SU-DHL-6 (cell line): ENCODE results near the gene SRI.
"Not testable (repeated sequence)": the region's sequence is repeated elsewhere in the genome, so short reads cannot be mapped to it uniquely, and the experiment has no call there.

Source experiments
- H2AFZ ChIP-seq: fragments of 200-600 bp; sonication (generic); 2 replicates; pipeline ENCODE4 v1.6.1; 2014; ENCODE audit warnings: low read depth, mild to moderate bottlenecking, moderate library complexity, mixed read lengths, antibody characterized with exemption, low read length; ENCODE audit not compliant: severe bottlenecking
- H3F3A ChIP-seq: fragments of 200-600 bp; shearing (Covaris generic); 2 replicates; pipeline ENCODE4 v1.6.0; 2016; ENCODE audit warnings: antibody characterized with exemption, mild to moderate bottlenecking; ENCODE audit not compliant: insufficient read depth
- H3K27ac ChIP-seq: fragments of 200-600 bp; sonication (generic); 2 replicates; pipeline ENCODE4 v1.5.1; 2016; ENCODE audit warnings: low read depth, mild to moderate bottlenecking, low read length, moderate library complexity, mixed read lengths
- H3K27me3 ChIP-seq: fragments of 200-600 bp; sonication (generic), shearing (Covaris generic); 2 replicates; pipeline ENCODE4 v1.6.0; 2014; ENCODE audit warnings: mild to moderate bottlenecking, low read length
- H3K36me3 ChIP-seq: fragments of 200-600 bp; sonication (generic); 2 replicates; pipeline ENCODE4 v1.6.1; 2014; ENCODE audit warnings: mild to moderate bottlenecking, low read length, mixed read lengths
- H3K4me2 ChIP-seq: fragments of 300-600, 200-600 bp; shearing (Covaris generic), sonication (generic); 2 replicates; pipeline ENCODE4 v1.6.0; 2014; ENCODE audit warnings: low read length, low read depth, mild to moderate bottlenecking; ENCODE audit not compliant: poor library complexity, severe bottlenecking
- H3K4me3 ChIP-seq: fragments of 200-600 bp; sonication (generic); 2 replicates; pipeline ENCODE4 v1.5.1; 2014; ENCODE audit warnings: antibody characterized with exemption, low read length, mild to moderate bottlenecking, mixed read lengths; ENCODE audit not compliant: insufficient read depth, poor library complexity, severe bottlenecking
- H3K79me2 ChIP-seq: fragments of 200-600 bp; sonication (generic); 2 replicates; pipeline ENCODE4 v1.6.1; 2014; ENCODE audit warnings: mild to moderate bottlenecking, low read length, moderate library complexity; ENCODE audit not compliant: insufficient read depth
- H3K9ac ChIP-seq: fragments of 200-600 bp; sonication (generic); 2 replicates; pipeline ENCODE4 v1.7.0; 2014; ENCODE audit warnings: mild to moderate bottlenecking, low read length
- H3K9me2 ChIP-seq: fragments of 200-600 bp; sonication (generic); replicated peaks from 2 replicates; pipeline ENCODE4 v1.6.1; 2014; ENCODE audit warnings: low read length; ENCODE audit not compliant: insufficient read depth
- H3K9me3 ChIP-seq: fragments of 200-600 bp; sonication (generic); 2 replicates; pipeline ENCODE4 v1.6.1; 2014; ENCODE audit warnings: low read length, mixed read lengths; ENCODE audit not compliant: insufficient read depth
- H4K20me1 ChIP-seq: fragments of 200-600 bp; sonication (generic); 2 replicates; pipeline ENCODE4 v1.6.1; 2014; ENCODE audit warnings: low read depth, mild to moderate bottlenecking, antibody characterized with exemption, low read length, moderate library complexity, mixed read lengths
- CTCF ChIP-seq: fragments of 200-600 bp; sonication (generic); IDR thresholded peaks from one replicate; pipeline ENCODE4 v1.5.1; 2017; ENCODE audit warnings: antibody characterized with exemption, mild to moderate bottlenecking, low read length, moderate library complexity; ENCODE audit not compliant: insufficient read depth, poor library complexity, severe bottlenecking
- EZH2phosphoT487 ChIP-seq: fragments of 200-600 bp; sonication (generic), shearing (Covaris generic); conservative IDR thresholded peaks from 2 replicates; pipeline ENCODE4 v1.6.1; 2018; ENCODE audit warnings: mild to moderate bottlenecking, antibody characterized with exemption, low read length, moderate library complexity, mixed read lengths

Gene SRI

GRCh38 chr7:88260719-88261118 is 40.9 kb upstream of the SRI start:
- H3K9ac ChIP-seq: no peak overlapping the region
- H3K27ac ChIP-seq: no peak overlapping the region
- H2AFZ ChIP-seq: no peak overlapping the region
- no peaks in the 10 kb centered on the region for H3K9me2 ChIP-seq
- no peaks in the 10 kb centered on the region for H3K27me3 ChIP-seq
- H3K36me3 ChIP-seq: no peaks in the 10 kb centered on the region
- H3F3A ChIP-seq: no peaks in the 10 kb centered on the region
- TF ChIP-seq EZH2phosphoT487 (no peak), CTCF (no peak)
- no peak overlapping the region for H3K4me3 ChIP-seq
- no peak overlapping the region for H3K4me2 ChIP-seq
- no peaks in the 10 kb centered on the region for H4K20me1 ChIP-seq
- H3K9me3 ChIP-seq: no peaks in the 10 kb centered on the region
- H3K79me2 ChIP-seq: no peaks in the 10 kb centered on the region

GRCh38 chr7:88259656-88260380 is 40.0 kb upstream of the SRI start:
- Histone ChIP-seq H4K20me1 (no peaks in the 10 kb centered on the region), H3K9ac (no peak overlapping the region), H3K9me2 (no peaks in the 10 kb centered on the region), H3K4me3 (no peak overlapping the region), H2AFZ (no peak overlapping the region), H3K36me3 (no peaks in the 10 kb centered on the region), H3F3A (no peaks in the 10 kb centered on the region), H3K4me2 (no peak overlapping the region), H3K27ac (no peak overlapping the region), H3K9me3 (no peaks in the 10 kb centered on the region), H3K27me3 (no peaks in the 10 kb centered on the region), H3K79me2 (no peaks in the 10 kb centered on the region)
- no peak for TF ChIP-seq EZH2phosphoT487

- H3K4me3 ChIP-seq, H3K27me3 ChIP-seq, H3K4me2 ChIP-seq, H4K20me1 ChIP-seq, H3K79me2 ChIP-seq, H3K36me3 ChIP-seq, H3K9me2 ChIP-seq, H3K9me3 ChIP-seq, H3F3A ChIP-seq, H2AFZ ChIP-seq, H3K9ac ChIP-seq, H3K27ac ChIP-seq: not testable (repeated sequence)
Measured at GRCh38 chr7:88258296-88258695, 38.5 kb upstream of the SRI start.

- H2AFZ ChIP-seq: no peak overlapping the region
- H3K27me3 ChIP-seq: no peaks in the 10 kb centered on the region
- no peaks in the 10 kb centered on the region for H3K36me3 ChIP-seq
- TF ChIP-seq CTCF (no peak), EZH2phosphoT487 (no peak)
- no peaks in the 10 kb centered on the region for H4K20me1 ChIP-seq
- no peak overlapping the region for H3K4me3 ChIP-seq
- no peak overlapping the region for H3K9ac ChIP-seq
- H3K4me2 ChIP-seq: no peak overlapping the region
- H3K9me3 ChIP-seq: no peaks in the 10 kb centered on the region
- H3K27ac ChIP-seq: no peak overlapping the region
- H3K9me2 ChIP-seq: no peaks in the 10 kb centered on the region
- no peaks in the 10 kb centered on the region for H3K79me2 ChIP-seq
- H3F3A ChIP-seq: no peaks in the 10 kb centered on the region
Measured at GRCh38 chr7:88256906-88257305, 37.1 kb upstream of the SRI start.
